GM19193 (cell line): ENCODE results near the gene HUWE1.

Experiments
- POLR2A ChIP-seq: IDR thresholded peaks from 4 replicates; pipeline ENCODE4 v1.6.1; 2011; ENCODE audit not compliant: insufficient read depth, insufficient read length; ENCODE audit errors: extremely low read depth

Gene HUWE1

DNA sequence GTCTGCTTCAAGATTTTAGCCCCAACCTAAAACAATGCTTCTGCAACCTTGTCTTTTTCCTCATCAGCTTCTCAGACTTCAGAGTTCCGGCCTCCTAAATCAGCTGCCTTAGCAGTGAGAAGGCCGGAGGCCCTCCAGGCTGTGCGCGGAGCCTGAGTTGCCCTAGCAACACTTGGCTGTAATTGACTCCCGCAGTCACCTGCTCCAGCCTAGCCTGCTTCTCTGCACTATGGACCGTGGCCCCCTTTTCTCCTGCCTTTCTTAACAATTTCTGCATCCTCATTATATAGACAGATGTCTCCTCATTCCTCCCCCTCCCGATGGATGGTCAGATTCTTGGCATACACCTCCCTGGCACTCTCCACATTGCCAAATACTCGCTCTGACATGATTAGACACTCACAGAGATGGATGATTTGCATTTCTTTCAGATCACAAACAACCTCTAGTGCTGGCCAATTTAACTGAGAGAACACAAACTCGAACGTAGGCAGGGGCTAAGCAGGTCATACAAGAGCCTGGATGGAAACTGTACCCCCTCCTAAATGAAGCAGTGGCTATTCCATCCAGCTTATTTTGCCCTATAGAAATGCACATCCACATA lies 9.5 kb upstream of the HUWE1 start:
- TF ChIP-seq POLR2A, result no peak

GRCh38 chrX:53694642-53695041 lies 8.1 kb upstream of the HUWE1 start:
- no peak for TF ChIP-seq POLR2A

DNA sequence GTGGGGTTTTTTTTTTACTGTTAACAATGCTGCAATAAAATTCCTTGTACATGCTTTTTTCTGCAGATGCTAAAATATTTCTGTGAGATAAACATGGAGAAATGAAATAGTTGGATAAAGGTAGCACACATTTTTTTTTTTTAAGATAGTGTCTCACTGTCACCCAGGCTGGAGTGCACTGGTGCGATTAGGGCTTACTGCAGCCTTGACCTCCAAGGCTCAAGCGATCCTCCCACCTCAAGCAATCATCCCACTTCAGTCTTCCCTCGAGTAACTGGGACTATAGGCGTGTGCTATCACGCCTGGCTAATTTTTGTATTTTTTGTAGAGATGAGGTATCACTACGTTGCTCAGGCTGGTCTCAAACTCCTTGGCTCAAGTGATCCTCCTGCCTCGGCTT lies 1.8 kb upstream of the HUWE1 start:
- TF ChIP-seq POLR2A, result no peak

DNA sequence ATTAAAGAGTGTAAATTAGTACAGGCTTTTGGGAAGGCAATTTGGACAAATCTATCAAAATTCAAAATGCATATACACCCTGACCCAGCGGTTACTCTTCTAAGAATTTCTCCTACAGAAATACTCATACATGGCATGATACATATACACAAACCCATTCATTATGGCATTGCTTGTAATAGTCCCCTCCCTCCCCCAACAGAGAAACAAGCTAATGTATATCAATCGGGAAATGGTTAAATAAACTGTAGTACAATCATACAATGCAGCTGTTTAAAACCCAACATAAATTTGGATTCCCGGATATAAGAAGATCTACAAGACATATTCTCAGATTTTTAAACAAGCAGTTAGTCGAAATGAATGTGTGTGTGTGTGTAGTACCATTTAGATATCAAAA lies 808 bp downstream of the HUWE1 start:
- no peak for TF ChIP-seq POLR2A

DNA sequence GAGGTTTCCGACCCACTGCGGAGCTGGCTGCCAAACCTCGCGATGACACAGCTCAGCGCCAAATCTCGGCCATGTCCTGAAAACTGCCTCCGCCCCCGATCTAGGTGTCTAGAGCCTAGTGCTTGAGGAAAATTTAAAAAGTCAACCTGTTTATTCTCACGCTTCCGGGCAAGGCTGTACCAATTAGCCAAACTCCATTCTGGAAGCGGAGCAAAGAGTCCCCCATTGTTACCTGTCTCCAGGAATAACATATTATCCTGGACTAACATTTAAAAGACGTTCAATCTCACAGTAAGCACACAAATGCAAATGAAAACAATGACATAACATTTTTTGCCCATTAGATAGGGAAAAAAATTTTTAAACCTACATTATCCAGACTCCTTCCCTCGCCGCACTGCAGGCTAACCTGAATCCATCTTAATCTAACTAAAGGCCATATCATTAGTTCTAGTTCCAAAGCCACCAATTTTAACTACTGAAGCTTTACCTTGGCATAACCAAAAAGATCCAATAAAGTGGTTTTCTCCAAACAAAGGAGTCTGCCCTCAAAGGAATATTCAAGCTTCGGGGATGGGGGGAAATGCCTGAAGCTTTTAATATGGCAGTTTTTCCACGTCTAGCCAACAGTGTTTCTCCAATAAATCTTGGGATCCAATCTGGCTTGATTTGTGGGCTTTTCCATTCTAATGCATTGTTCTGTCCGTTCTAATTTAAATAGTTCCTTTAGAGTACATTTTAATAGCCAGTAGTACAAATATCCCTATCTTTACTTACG lies 1.9 kb downstream of the HUWE1 start:
- TF ChIP-seq POLR2A, result no peak

DNA sequence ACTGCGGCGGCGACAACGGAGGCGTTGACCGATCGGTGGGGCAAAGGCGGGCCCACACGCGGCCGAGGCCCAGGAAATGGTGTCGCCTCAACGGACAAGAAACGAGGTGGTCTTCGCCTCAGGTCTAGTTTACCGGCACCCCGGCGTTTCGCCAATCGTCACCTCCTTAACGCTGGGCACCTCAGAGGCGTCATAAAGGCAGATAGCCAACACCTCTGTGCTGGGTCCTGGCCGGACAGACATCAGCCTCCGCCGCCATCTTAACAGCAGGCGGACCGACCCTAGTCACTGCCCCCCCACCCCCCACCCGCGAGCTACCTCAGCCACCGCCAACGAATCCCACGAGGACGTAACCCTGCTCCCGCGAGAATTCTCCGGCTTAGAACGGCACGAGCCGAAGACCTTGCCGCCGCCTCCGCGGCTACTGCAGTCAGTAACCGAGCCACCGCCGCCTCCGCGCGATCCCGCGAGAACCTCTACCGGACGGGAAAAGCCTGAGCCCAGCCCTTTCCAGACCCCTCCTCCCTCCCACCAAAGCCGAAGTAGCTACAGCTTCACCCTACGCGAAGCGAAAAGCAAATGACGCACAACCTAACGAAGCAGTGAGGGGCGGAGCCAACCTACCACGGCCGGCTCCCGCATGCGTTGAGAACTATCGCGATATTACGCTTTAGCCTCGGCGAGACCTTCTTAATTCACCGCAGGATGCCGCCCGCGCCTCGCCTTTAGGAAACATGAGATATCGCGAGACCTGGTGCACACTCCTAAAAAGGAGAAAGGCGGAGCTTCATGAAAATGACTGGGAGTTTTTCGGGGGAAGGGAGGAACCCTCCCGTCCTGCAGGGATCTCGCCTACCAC lies 2.7 kb downstream of the HUWE1 start:
- peak; percentile 83 for TF ChIP-seq POLR2A

DNA sequence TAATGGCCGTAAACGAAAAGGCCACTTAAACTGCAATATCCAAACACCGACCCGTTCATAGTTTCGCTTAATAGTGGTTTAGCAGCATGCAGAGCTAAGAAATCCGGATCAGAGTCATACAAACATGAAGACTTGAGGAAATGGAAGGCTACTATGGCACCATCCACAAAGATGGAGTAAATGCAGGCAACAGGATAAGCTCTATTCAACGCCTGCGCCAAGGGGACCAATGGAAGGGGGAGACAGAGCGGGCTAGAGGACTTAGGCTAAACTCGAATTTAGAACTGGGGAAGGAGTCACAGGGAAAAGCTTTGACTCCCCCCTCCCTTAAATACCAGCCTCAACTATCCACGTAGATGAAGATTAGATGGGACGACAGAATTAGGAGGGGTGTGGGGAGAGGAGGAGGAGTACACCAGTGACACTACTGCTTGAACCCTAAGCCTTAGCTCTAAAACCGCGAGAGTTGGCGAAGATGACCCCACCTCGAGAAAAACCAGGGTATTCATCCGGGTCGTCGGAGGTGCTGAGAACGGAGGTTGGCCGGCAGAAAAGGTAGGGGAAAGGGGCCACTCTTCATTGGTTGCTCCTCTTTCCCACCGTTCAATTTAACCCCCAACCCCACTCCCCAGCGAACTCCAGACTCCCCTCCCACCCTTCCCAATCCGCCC lies 3.5 kb downstream of the HUWE1 start:
- TF ChIP-seq POLR2A, result no peak

- TF ChIP-seq POLR2A, result no peak
Measured at GRCh38 chrX:53681661-53682060, 4.9 kb downstream of the HUWE1 start.

DNA sequence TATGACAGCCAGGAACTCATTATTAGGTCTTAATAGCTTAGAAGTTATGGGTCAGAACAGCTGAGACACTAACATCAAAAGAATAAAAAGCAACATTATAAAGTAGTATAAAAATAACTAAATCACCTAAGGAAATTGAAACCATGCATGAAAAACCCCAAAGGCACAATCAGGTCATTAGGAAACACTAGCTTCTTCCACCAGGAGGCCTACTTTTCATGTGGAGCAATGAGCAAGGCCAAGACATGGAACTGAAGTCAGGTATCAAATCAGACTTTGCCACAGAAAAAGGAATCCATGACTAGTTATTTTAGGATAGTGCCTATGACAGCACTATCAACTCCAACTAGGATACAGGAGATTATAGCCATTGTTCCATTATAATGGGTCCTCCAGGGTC lies 7.9 kb downstream of the HUWE1 start:
- no peak for TF ChIP-seq POLR2A

- TF ChIP-seq POLR2A, result no peak
Measured at GRCh38 chrX:53677286-53677685, 9.2 kb downstream of the HUWE1 start.

GRCh38 chrX:53674581-53674980 lies 11.9 kb downstream of the HUWE1 start:
- no peak for TF ChIP-seq POLR2A

DNA sequence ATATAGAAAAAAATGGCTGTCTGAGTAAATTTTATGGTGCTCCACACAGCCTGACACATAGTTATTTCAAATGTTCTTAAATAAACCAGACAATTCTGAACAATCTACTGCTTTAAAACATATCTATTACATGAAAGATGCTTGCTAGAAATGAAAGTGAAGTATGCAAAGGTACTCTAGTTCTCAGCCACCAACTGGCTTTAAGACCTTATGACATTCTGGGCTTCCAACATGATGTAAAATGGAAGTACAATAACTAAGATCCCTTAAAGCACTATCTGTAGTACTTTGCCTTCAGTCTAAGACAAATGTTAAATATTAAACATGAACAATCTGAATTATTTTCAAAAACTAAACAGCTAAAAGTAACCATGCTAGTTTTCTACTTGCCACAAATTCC lies 17.3 kb downstream of the HUWE1 start:
- TF ChIP-seq POLR2A, result no peak

- TF ChIP-seq POLR2A, result no peak
Measured at GRCh38 chrX:53666171-53666570, 20.3 kb downstream of the HUWE1 start.

DNA sequence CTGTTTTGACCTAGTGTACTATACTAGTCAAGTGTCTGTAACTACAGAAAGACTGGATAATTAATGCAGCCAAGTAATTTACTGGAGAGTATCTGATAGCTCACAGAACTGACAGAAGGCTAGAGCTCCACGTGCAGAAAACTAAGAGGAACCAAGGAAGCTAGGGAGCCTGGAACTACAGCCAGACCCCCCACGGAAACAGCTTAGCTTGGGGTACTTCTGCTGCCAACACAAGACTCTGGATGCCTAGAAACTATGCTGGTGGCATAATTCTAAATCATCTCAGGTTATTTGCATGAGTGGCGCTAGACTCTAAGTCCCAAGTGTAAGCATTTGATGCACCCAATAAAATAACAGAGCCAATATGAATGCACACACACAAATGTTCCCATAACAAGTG lies 26.5 kb downstream of the HUWE1 start:
- no peak for TF ChIP-seq POLR2A

DNA sequence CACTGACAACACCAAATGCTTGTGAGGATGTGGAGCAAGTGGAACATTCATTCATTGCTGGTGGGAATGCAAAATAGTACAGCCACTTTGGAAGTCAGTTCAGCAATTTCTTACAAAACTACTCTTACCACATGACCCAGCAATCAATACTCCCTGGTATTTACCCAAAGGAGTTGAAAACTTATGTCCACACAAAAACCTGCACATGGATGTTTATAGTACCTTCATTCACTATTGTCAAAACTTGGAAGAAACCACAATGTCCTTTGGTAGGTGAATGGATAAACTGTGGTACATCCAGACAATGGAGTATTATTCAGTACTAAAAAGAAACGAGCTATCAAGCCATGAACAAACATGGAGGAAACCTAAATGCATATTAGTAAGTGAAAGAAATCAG lies 27.5 kb downstream of the HUWE1 start:
- TF ChIP-seq POLR2A, result no peak

- no peak for TF ChIP-seq POLR2A
Measured at GRCh38 chrX:53656845-53657244, 29.7 kb downstream of the HUWE1 start.

DNA sequence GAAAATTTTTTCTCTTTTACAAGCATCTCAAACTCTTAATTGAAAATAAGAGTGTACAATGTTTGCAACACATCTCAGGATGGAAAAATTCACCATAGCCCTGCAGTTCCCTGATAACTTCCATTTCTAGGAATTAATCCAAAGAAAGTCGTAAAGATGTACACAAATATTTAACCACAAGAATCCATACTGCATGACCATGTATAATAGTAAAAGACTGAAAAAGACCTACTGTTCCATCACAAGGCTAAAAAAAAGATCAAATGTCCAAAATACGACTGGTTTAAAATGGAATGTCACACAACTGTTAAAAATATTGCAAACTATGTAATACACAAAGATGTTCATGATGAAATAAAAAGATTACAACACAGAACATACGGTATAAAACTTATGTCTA lies 32.1 kb downstream of the HUWE1 start:
- TF ChIP-seq POLR2A, result no peak
